Glomerular endothelial cell (primary cell): ENCODE data around the gene GSS. TPM values are rescaled to one million over a fixed set of nuclear protein-coding genes. Genes with fewer than 3 reads are reported as not detected.

ENCODE experiments used
- total RNA-seq: library from RNA; depleted of rRNA; stranded (reverse); fragments of >200 nt; gene quantifications from 2 replicates; pipeline ENCODE4 v1.2.3, GENCODE V29; 2015

GSS gene
- total RNA-seq, 1 donor from 2014 or later = 58.6 TPM

Other genes with a start within 250 kb of the GSS start
- 13.0 and 20.1 TPM in 2 replicates for gene NCOA6, start 130.2 kb downstream of the GSS start, total RNA-seq
- 3.1 and 6.2 TPM in 2 replicates for gene GGT7, start 83.0 kb downstream of the GSS start, total RNA-seq
- 36.5 and 51.8 TPM in 2 replicates for gene ACSS2, start 79.2 kb downstream of the GSS start, total RNA-seq
- gene MYH7B, start 62 bp upstream of the GSS start, total RNA-seq = not detected in 2 replicates
- gene TRPC4AP, start 137.0 kb upstream of the GSS start, total RNA-seq = 94.3 and 104 TPM in 2 replicates
- gene EDEM2, start 191.5 kb upstream of the GSS start, total RNA-seq = 39.3 and 59.3 TPM in 2 replicates
- gene PROCR, start 216.3 kb upstream of the GSS start, total RNA-seq = 92.8 and 185 TPM in 2 replicates